NCI-H1694 treated with DMSO at 0.1 percent for 48 hours (cell line): ENCODE results near the gene BRD4.

ENCODE experiments used
- DNase-seq: peaks from one replicate; lab custom pipeline; 2025; lab: John Stamatoyannopoulos, UW

Gene BRD4

DNA sequence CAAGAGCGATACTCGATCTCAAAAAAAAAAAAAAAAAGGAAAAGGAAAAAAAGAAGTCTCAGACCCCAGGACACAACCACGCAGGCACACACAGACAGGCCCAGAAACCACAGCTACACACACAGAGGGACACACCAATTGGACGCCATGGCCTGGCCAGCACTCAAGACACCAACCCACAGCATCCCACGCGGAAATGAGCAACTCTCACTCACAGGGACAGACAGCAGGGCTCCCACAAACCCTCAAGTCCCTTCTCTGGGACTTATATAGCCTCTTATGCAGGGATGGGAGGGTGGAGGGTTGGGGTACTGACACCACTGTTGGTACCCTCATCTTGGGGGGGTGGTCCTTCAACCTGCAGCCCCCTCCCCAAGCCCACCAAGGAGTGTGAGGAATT lies 137.4 kb downstream of the BRD4 start:
- no peak for DNase-seq

DNA sequence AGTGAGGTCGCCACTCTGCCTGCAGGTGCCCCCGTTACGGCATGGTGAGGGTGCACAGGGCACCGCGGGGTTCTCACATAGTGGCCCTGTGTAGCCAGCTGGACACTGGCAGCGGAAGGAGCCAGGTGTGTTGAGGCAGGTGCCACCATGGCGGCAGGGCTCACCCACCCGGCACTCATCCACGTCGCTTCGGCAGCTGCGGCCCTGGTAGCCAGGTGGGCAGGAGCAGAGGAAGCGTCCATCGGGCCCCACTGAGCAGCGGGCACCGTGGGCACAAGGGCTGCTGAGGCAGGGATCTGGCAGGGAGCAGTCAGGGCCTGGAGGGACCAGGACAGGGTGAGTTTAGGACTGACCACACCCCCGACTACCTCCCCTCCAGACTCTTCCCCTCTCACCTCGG lies 140.4 kb downstream of the BRD4 start:
- DNase-seq = no peak

DNA sequence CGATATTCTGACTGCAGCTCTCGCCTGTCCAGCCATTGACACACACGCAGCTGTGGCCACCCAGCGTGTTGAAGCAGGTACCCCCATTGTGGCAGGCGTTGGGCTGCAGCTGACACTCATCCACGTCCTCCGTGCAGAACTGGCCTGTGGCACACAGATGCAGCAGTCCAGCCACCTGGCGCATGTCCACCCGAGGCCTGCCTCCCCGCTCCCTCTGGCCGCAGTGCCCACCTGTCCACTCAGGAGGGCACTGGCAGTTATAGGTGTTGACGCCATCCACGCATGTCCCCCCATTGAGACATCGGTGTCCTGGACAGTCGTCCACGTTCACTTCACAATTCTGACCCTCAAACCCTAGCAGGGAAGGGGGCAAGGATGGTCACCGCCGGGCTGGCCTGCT lies 140.8 kb downstream of the BRD4 start:
- no peak for DNase-seq

DNA sequence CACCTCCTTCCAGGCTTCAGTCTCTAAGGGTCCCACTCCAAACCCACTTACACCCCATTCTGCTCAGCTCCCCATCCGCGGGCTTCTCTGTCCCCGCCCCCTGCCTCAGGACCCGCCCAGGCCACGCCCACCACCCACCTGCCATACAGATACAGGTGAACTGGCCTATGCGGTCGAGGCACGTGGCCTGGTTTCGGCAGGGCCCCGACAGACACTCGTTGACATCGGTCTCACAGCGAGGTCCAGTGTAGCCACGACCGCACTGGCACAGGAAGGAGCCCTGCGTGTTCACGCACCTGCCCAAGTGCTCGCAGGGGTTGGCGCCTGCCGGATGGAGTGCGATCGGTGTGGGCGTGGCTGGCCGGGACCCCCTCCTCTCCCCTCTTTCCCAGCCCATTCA lies 143.5 kb downstream of the BRD4 start:
- DNase-seq = no peak

DNA sequence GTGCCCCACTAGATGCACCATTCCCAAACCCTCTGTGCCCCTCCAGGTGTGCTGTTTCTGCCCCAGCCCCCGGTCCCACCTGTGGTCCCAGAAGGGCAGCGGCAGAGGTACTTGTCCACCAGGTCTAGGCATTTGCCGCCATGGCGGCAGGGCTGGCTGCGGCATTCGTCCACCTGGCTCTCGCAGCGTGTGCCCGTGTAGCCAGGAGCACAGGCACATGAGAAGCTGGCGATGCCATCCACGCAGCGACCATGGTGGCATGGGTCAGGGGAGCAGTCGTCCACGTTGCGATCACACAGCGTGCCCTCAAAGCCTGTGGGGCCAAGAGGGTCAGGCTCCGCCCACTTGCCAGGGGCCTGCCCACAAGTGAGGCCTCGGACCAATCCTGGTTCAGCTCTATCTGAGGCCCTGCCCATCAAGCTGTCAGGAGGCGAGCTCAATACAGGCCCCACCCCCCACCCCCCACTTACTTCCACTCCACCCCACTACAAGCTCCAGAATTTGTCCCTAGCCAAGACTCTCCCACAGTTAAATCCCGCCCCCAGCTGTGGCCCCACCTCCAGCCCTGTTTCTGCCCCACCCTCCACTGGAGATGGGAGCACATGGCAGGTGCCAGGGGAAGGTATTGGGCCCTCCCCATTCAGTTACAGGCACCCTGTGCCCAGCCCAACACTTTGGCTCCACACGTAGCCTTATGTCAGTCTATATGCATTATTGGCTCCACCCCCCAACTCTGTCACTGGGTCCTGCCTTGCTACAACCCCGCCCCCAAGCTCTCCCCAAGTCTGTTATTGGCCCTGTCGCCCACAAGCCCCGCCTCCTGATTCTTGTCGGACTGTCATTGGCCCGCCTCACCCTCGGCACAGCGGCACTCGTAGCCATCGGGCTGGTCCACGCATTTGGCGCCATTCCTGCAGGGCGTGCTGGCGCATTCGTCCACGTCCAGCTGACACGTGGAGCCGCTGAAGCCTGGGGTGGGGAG lies 145.0 kb downstream of the BRD4 start:
- no peak for DNase-seq
